HepG2 (cell line): ENCODE results near the gene HERPUD2. TPM values are rescaled to one million over a fixed set of nuclear protein-coding genes. Genes with fewer than 3 reads are reported as not detected.

ENCODE experiments used
- ATAC-seq: fragments of 200-7000 bp; cut with Tn5 transposase; 3 replicates; pipeline ENCODE4 v1.9.1; 2020; ENCODE audit warnings: mild to moderate bottlenecking, moderate library complexity
- BruUV-seq: library from RNA; stranded (reverse); fragments of 400-500 nt; replicated peaks from 2 replicates; lab custom pipeline; 2021; lab: Mats Ljungman, UMichigan
- CTCF ChIA-PET: fragments of 300-600 bp; formaldehyde crosslinking; extraction: SDS; loops from one replicate; lab custom pipeline; 2021; ENCODE audit warnings: low total read pairs, inconsistent platforms, low intra/inter-chr PET ratio; lab: Yijun Ruan, JAX
- POLR2A ChIA-PET: fragments of 350-600 bp; sonication (Branson Sonifier 250); formaldehyde crosslinking; loops from one replicate; lab custom pipeline; 2020; ENCODE audit warnings: antibody characterized with exemption, inconsistent platforms; lab: Yijun Ruan, JAX
- DNase-seq: peaks from one replicate; pipeline ENCODE4 v3.0.0-alpha.2; 2015; ENCODE audit warnings: low spot score
- FAIRE-seq: peaks from 3 replicates; lab custom pipeline; 2011; peaks lifted over from hg19 to GRCh38; lab: Jason Lieb, UNC
- H2AFZ ChIP-seq: one replicate; pipeline ENCODE4 v1.6.1; 2011; ENCODE audit warnings: low read length, inconsistent platforms
- H3K27ac ChIP-seq: fragments of 300-600 bp; 3 replicates; pipeline ENCODE4 v1.8.0; 2011; ENCODE audit warnings: mixed run types, mild to moderate bottlenecking, mixed read lengths, low read length, inconsistent platforms; ENCODE audit not compliant: insufficient read depth; ENCODE audit errors: extremely low read length
- H3K27me3 ChIP-seq, 2 experiments: fragments of 200-600 bp in 1 of 2; 2 replicates in 1 of 2; 3 replicates in 1 of 2; pipeline versions ENCODE4 v1.6.0 to v1.8.0; 2011; ENCODE audit warnings: low read length in 2 of 2, mild to moderate bottlenecking in 2 of 2, moderate library complexity in 2 of 2, inconsistent platforms in 1 of 2; ENCODE audit not compliant: insufficient read depth in 2 of 2, control insufficient read depth in 1 of 2
- H3K36me3 ChIP-seq, 2 experiments: fragments of 200-600 bp in 1 of 2; replicated peaks in 1 of 2; 2 replicates in 1 of 2; 3 replicates in 1 of 2; pipeline versions ENCODE4 v1.5.1 to v1.8.0; 2011; ENCODE audit warnings: low read length in 2 of 2, inconsistent platforms in 1 of 2; ENCODE audit not compliant: insufficient read depth in 2 of 2, control insufficient read depth in 1 of 2
- H3K4me1 ChIP-seq: 2 replicates; pipeline ENCODE4 v1.5.1; 2012; ENCODE audit warnings: low read length, inconsistent platforms; ENCODE audit not compliant: insufficient read depth
- H3K4me2 ChIP-seq: 2 replicates; pipeline ENCODE4 v1.6.0; 2011; ENCODE audit warnings: low read depth, low read length, inconsistent platforms
- H3K4me3 ChIP-seq, 3 experiments: fragments of 200-600 bp in 1 of 3; sonication (generic), shearing (Covaris generic) in 1 of 3; replicated peaks in 1 of 3; 2 replicates each; pipeline ENCODE4 v1.5.1; 2011 to 2016; ENCODE audit warnings: low read length in 3 of 3, inconsistent platforms in 2 of 3, low read depth in 2 of 3, mild to moderate bottlenecking in 2 of 3, control low read depth in 1 of 3, mixed read lengths in 1 of 3; ENCODE audit not compliant: insufficient read depth in 1 of 3
- H3K79me2 ChIP-seq: one replicate; pipeline ENCODE4 v1.6.1; 2011; ENCODE audit warnings: low read length, inconsistent platforms; ENCODE audit not compliant: insufficient read depth
- H3K9ac ChIP-seq: 2 replicates; pipeline ENCODE4 v1.6.0; 2011; ENCODE audit warnings: mild to moderate bottlenecking, low read depth, low read length, inconsistent platforms; ENCODE audit not compliant: insufficient read depth
- H3K9me3 ChIP-seq: 2 replicates; pipeline ENCODE4 v1.5.1; 2012; ENCODE audit warnings: mild to moderate bottlenecking, low read length
- H4K20me1 ChIP-seq: 2 replicates; pipeline ENCODE4 v1.6.0; 2011; ENCODE audit warnings: inconsistent platforms, mild to moderate bottlenecking, low read length, moderate library complexity; ENCODE audit not compliant: insufficient read depth
- ASH2L ChIP-seq: fragments of 300-600, 200-600 bp; sonication (generic); IDR thresholded peaks from 2 replicates; pipeline ENCODE4 v1.7.0; 2017; ENCODE audit warnings: low read depth, mild to moderate bottlenecking, moderate library complexity, mixed read lengths, low read length; ENCODE audit not compliant: insufficient read length
- HOXA5 ChIP-seq: sonication (generic); formaldehyde crosslinking; IDR thresholded peaks from 2 replicates; pipeline ENCODE4 v1.4.0; 2020; ENCODE audit warnings: missing genetic modification reagents
- KAT7 ChIP-seq: IDR thresholded peaks from 2 replicates; pipeline ENCODE4 v1.6.1; 2018; ENCODE audit warnings: borderline replicate concordance, missing compliant biosample characterization
- KLF11 ChIP-seq: IDR thresholded peaks from 2 replicates; pipeline ENCODE4 v1.6.1; 2016; ENCODE audit warnings: missing compliant biosample characterization
- RAD21 ChIP-seq: fragments of 450-650 bp; formaldehyde crosslinking; IDR thresholded peaks from 2 replicates; pipeline ENCODE4 v1.5.0; 2020; ENCODE audit warnings: mild to moderate bottlenecking
- SATB2 ChIP-seq: sonication (generic); formaldehyde crosslinking; IDR thresholded peaks from 2 replicates; pipeline ENCODE4 v1.5.0; 2020; ENCODE audit warnings: missing genetic modification reagents
- SOX6 ChIP-seq, 2 experiments: fragments of 450-650 bp in 1 of 2; sonication (generic) in 1 of 2; formaldehyde crosslinking in 1 of 2; IDR thresholded peaks; 2 replicates each; pipeline versions ENCODE4 v1.4.0 to v1.6.1; 2017 to 2020; ENCODE audit warnings: antibody characterized with exemption in 1 of 2, mild to moderate bottlenecking in 1 of 2, missing genetic modification reagents in 1 of 2
- TAF1 ChIP-seq: sonication (generic); formaldehyde crosslinking; IDR thresholded peaks from 2 replicates; pipeline ENCODE4 v1.4.0; 2020; ENCODE audit warnings: missing genetic modification reagents
- TMF1 ChIP-seq: sonication (generic); formaldehyde crosslinking; IDR thresholded peaks from 2 replicates; pipeline ENCODE4 v1.8.1; 2022; ENCODE audit warnings: low read depth, missing genetic modification reagents
- ZBTB1 ChIP-seq: sonication (generic); formaldehyde crosslinking; IDR thresholded peaks from 2 replicates; pipeline ENCODE4 v1.4.0; 2020; ENCODE audit warnings: missing genetic modification reagents, borderline replicate concordance
- ZFYVE20 ChIP-seq: sonication (generic); formaldehyde crosslinking; IDR thresholded peaks from 2 replicates; pipeline ENCODE4 v1.8.0; 2023; ENCODE audit warnings: low read depth, mild to moderate bottlenecking, moderate library complexity, missing genetic modification reagents, borderline replicate concordance
- ZNF354B ChIP-seq: sonication (generic); formaldehyde crosslinking; IDR thresholded peaks from 2 replicates; pipeline ENCODE4 v1.8.0; 2022; ENCODE audit warnings: mild to moderate bottlenecking, missing genetic modification reagents
- ZNF501 ChIP-seq: sonication (generic); formaldehyde crosslinking; IDR thresholded peaks from 2 replicates; pipeline ENCODE4 v1.5.1; 2020; ENCODE audit warnings: mild to moderate bottlenecking, moderate library complexity, missing genetic modification reagents
- ZNF562 ChIP-seq: sonication (generic); formaldehyde crosslinking; IDR thresholded peaks from 2 replicates; pipeline ENCODE4 v1.8.0; 2022; ENCODE audit warnings: missing genetic modification reagents, borderline replicate concordance
- WGBS: methylation state at CpG from one replicate; pipeline ENCODE4 v1.1.6; 2017; ENCODE audit warnings: low lambda C conversion rate; 5-methylcytosine and 5-hydroxymethylcytosine counted together
- in situ Hi-C: cut with HindIII; loops from 2 replicates; pipeline ENCODE4 v1.10.0; 2017; ENCODE audit warnings: low pct_unique_long_range_greater_than_20kb; ENCODE audit not compliant: extremely low pct_ligation_motif_present
- intact Hi-C: fragments of 100-400 bp; cut with micrococcal nuclease; formaldehyde crosslinking; loops from one replicate; pipeline ENCODE4 v1.10.0; 2022; ENCODE audit not compliant: unreplicated experiment
- polyA plus RNA-seq, 8 experiments: library from polyadenylated mRNA; depleted of rRNA in 3 of 8; stranded (reverse) in 7 of 8; unstranded in 1 of 8; fragments of >200 nt; fragmentation: Illumina TruSeq in 4 of 8; extraction: Trizol in 4 of 8; gene quantifications; 2 replicates each; pipeline versions ENCODE4 v1.2.1 to v1.2.3, GENCODE V29; 2011 to 2016; ENCODE audit warnings: low read depth in 4 of 8, missing spikeins in 1 of 8, mixed read lengths in 1 of 8; ENCODE audit not compliant: insufficient read depth in 1 of 8
- total RNA-seq, 5 experiments: library from RNA; depleted of rRNA; stranded (reverse); fragments of >200 nt; fragmentation: Illumina TruSeq; extraction: Trizol; gene quantifications; 2 replicates each; pipeline ENCODE4 v1.2.3, GENCODE V29; 2016; ENCODE audit warnings: low read depth in 1 of 5
- TF ChIP-seq, protein P1 (sequence below): sonication (generic); formaldehyde crosslinking; IDR thresholded peaks from 2 replicates; pipeline ENCODE4 v1.4.0; 2020; ENCODE audit warnings: missing genetic modification reagents
- TF ChIP-seq, protein P2 (sequence below): sonication (generic); formaldehyde crosslinking; IDR thresholded peaks from 2 replicates; pipeline ENCODE4 v1.4.0; 2020; ENCODE audit warnings: missing genetic modification reagents, mild to moderate bottlenecking, borderline replicate concordance
- TF ChIP-seq, protein P3 (sequence below): sonication (generic); formaldehyde crosslinking; conservative IDR thresholded peaks from 2 replicates; pipeline ENCODE4 v1.8.0; 2022; ENCODE audit warnings: mild to moderate bottlenecking, moderate library complexity, missing genetic modification reagents
- TF ChIP-seq, protein P4 (sequence below): IDR thresholded peaks from 2 replicates; pipeline ENCODE4 v1.6.1; 2016; ENCODE audit warnings: low read depth, borderline replicate concordance

The HERPUD2 gene
- total and polyA plus RNA-seq, 2 of the 13 experiments (the other 11 are each of a cell fraction or from before 2014, with no cell fraction given), result 10.7 to 38.6 TPM

DNA sequence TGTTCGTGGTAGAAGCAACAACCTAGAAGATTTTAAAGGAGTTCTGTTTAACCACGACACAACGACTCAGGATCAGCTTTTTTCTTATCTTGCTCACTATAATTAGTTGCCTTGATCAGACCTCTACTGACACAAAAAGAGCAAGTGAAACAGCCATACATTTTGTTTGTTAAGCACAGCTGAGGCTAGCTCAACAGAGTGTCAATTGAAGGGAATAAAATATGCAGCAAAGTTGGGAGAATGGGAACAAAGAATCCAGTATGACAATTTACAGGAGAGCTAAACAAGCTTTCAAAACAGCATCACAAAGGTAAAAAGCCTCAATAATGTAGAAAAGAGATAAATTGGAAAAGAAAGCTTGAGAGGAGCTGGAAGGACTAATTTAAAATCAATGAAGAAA lies 40.5 kb upstream of the HERPUD2 start:
- no peak overlapping the region for H3K9ac ChIP-seq
- H3K36me3 ChIP-seq, result no peaks in the 10 kb centered on the region
- intact Hi-C loops (no loop called here), in situ Hi-C loops (no loop called here)
- no peaks in the 10 kb centered on the region for H3K27me3 ChIP-seq
- TF ChIP-seq, protein P1, sequence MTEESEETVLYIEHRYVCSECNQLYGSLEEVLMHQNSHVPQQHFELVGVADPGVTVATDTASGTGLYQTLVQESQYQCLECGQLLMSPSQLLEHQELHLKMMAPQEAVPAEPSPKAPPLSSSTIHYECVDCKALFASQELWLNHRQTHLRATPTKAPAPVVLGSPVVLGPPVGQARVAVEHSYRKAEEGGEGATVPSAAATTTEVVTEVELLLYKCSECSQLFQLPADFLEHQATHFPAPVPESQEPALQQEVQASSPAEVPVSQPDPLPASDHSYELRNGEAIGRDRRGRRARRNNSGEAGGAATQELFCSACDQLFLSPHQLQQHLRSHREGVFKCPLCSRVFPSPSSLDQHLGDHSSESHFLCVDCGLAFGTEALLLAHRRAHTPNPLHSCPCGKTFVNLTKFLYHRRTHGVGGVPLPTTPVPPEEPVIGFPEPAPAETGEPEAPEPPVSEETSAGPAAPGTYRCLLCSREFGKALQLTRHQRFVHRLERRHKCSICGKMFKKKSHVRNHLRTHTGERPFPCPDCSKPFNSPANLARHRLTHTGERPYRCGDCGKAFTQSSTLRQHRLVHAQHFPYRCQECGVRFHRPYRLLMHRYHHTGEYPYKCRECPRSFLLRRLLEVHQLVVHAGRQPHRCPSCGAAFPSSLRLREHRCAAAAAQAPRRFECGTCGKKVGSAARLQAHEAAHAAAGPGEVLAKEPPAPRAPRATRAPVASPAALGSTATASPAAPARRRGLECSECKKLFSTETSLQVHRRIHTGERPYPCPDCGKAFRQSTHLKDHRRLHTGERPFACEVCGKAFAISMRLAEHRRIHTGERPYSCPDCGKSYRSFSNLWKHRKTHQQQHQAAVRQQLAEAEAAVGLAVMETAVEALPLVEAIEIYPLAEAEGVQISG (CRISPR knock-in tag), result no peak
- TF ChIP-seq SATB2 (CRISPR knock-in tag) (no peak), KAT7 (CRISPR knock-in tag) (no peak), HOXA5 (CRISPR knock-in tag) (no peak), KLF11 (CRISPR knock-in tag) (no peak), ASH2L (no peak), ZFYVE20 (CRISPR knock-in tag) (no peak), TMF1 (no peak), ZNF501 (CRISPR knock-in tag) (no peak), SOX6 (IDR thresholded peaks at IDR 0.05) (no peak), SOX6 (CRISPR knock-in tag; IDR thresholded peaks at IDR 0.05) (no peak), RAD21 (no peak), ZBTB1 (CRISPR knock-in tag) (no peak), ZNF562 (CRISPR knock-in tag) (no peak), TAF1 (CRISPR knock-in tag) (no peak), ZNF354B (CRISPR knock-in tag) (no peak)
- TF ChIP-seq, protein P2, sequence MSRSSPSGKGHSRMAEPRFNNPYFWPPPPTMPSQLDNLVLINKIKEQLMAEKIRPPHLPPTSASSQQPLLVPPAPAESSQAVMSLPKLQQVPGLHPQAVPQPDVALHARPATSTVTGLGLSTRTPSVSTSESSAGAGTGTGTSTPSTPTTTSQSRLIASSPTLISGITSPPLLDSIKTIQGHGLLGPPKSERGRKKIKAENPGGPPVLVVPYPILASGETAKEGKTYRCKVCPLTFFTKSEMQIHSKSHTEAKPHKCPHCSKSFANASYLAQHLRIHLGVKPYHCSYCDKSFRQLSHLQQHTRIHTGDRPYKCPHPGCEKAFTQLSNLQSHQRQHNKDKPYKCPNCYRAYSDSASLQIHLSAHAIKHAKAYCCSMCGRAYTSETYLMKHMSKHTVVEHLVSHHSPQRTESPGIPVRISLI, result no peak
- TF ChIP-seq, protein P3, sequence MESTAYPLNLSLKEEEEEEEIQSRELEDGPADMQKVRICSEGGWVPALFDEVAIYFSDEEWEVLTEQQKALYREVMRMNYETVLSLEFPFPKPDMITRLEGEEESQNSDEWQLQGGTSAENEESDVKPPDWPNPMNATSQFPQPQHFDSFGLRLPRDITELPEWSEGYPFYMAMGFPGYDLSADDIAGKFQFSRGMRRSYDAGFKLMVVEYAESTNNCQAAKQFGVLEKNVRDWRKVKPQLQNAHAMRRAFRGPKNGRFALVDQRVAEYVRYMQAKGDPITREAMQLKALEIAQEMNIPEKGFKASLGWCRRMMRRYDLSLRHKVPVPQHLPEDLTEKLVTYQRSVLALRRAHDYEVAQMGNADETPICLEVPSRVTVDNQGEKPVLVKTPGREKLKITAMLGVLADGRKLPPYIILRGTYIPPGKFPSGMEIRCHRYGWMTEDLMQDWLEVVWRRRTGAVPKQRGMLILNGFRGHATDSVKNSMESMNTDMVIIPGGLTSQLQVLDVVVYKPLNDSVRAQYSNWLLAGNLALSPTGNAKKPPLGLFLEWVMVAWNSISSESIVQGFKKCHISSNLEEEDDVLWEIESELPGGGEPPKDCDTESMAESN (CRISPR knock-in tag), result no peak
- TF ChIP-seq, protein P4, sequence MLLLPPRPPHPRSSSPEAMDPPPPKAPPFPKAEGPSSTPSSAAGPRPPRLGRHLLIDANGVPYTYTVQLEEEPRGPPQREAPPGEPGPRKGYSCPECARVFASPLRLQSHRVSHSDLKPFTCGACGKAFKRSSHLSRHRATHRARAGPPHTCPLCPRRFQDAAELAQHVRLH (CRISPR knock-in tag), result no peak
- H3K4me1 ChIP-seq, result peaks cover 72% of the 10 kb centered on the region
- ATAC-seq (no peak), DNase-seq (no peak), FAIRE-seq (no peak)
- CTCF ChIA-PET, result no interaction called here
- H4K20me1 ChIP-seq, result no peaks in the 10 kb centered on the region
- no peak overlapping the region for H3K4me3 ChIP-seq
- H2AFZ ChIP-seq, result no peak overlapping the region
- no peak overlapping the region for H3K4me2 ChIP-seq
- 82% methylated on average over 3 of the region's 3 CpGs for WGBS
- no peak overlapping the region for H3K27ac ChIP-seq
- POLR2A ChIA-PET, result no interaction called here
- no peaks in the 10 kb centered on the region for H3K79me2 ChIP-seq
- H3K9me3 ChIP-seq, result no peaks in the 10 kb centered on the region
- BruUV-seq, result no TSS peak
